ENCODE measurements around the gene HIGD1B. TPM values are rescaled to one million over a fixed set of nuclear protein-coding genes. Genes with fewer than 3 reads are reported as not detected.

The HIGD1B gene
- total and polyA plus RNA-seq, 2 donors (not counting 3 experiments of a cell fraction or from before 2014, with no cell fraction given), result not detected

DNA sequence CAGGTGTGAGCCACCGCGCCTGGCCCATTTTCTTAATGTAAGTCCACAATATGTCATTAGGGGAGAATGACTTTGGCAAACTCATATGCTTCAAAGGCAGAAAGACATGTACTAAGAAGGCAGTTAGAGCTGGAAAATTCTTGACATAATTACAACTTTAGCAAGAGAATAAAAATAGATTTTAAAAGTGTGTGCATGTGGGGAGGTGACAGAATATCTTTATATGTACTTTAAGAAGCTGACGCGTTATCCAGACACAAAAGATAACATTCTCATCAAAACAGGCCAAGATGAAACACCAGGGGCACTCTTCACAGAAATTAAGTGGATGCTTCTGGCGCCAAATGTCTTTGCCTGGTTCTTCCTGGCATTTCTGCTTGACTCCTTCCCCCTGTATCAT lies 45.8 kb upstream of the HIGD1B start:
- peaks cover 13 to 15% of the 10 kb centered on the region in 2 experiments for H3K36me3 ChIP-seq (ENCODE audit: control insufficient read depth in 2 of 2, extremely low read depth in 1 of 2, insufficient read depth in 2 of 2, low read length in 2 of 2)
- peaks cover 2% of the 10 kb centered on the region for H4K20me1 ChIP-seq (replicated peaks; ENCODE audit: control insufficient read depth, extremely low read depth, insufficient read depth, low read length)
- H3K79me2 ChIP-seq (ENCODE audit: control insufficient read depth, insufficient read depth, low read length), result no peaks in the 10 kb centered on the region
- no peak overlapping the region for H2AFZ ChIP-seq (ENCODE audit: low read depth, low read length)
- H3K4me2 ChIP-seq (ENCODE audit: insufficient read depth, low read length), result no peak overlapping the region
- no peak for FAIRE-seq
- no peaks in the 10 kb centered on the region for H3K27me3 ChIP-seq (ENCODE audit: control insufficient read depth in 2 of 2, insufficient read depth in 2 of 2, low read length in 2 of 2)
- no peak for DNase-seq (ENCODE audit: low read depth, low spot score)
- H3K9me1 ChIP-seq (replicated peaks; ENCODE audit: control insufficient read depth, extremely low read depth, insufficient read depth, low read length), result no peaks in the 10 kb centered on the region
- dilution Hi-C loops (cut with MboI; ENCODE audit: extremely low pct_ligation_motif_present, low sequenced_read_pairs), result no loop called here
- H3K4me1 ChIP-seq (ENCODE audit: control insufficient read depth, extremely low read depth, insufficient read depth, low read length), result no peaks in the 10 kb centered on the region
- no peak overlapping the region for H3K9ac ChIP-seq (replicated peaks; ENCODE audit: extremely low read depth, insufficient read depth, low read length)
- ChIA-PET CTCF (interaction anchor here (1.2 to 1.9 kb wide), 3 partner anchors 22 to 42 kb away, joined by 3 to 7 read pairs (median 4); partner anchors contain the start of gene ADAM11), POLR2A (no interaction called here)
- no peaks in the 10 kb centered on the region for H3K9me3 ChIP-seq (replicated peaks; ENCODE audit: control insufficient read depth, insufficient read depth, low read length)
- intact Hi-C loops (cut with micrococcal nuclease), result no loop called here
- no TSS peak for BruUV-seq (replicated peaks)
- H3K27ac ChIP-seq (ENCODE audit: insufficient read depth, low read depth, low read length), result no peak overlapping the region
- TF ChIP-seq, protein P1, sequence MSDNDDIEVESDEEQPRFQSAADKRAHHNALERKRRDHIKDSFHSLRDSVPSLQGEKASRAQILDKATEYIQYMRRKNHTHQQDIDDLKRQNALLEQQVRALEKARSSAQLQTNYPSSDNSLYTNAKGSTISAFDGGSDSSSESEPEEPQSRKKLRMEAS (IDR thresholded peaks at IDR 0.05; ENCODE audit: insufficient read depth, insufficient read length), result no peak
- TF ChIP-seq MYC (IDR thresholded peaks at IDR 0.05; ENCODE audit: low read depth, low read length), result no peak
- TF ChIP-seq JUN (IDR thresholded peaks at IDR 0.05; ENCODE audit: borderline replicate concordance, insufficient read depth, insufficient read length, low read depth), result no peak
- no peak overlapping the region for H3K4me3 ChIP-seq (replicated peaks in 1 of 3; ENCODE audit: insufficient read depth in 1 of 3, low read depth in 1 of 3, low read length in 3 of 3)

DNA sequence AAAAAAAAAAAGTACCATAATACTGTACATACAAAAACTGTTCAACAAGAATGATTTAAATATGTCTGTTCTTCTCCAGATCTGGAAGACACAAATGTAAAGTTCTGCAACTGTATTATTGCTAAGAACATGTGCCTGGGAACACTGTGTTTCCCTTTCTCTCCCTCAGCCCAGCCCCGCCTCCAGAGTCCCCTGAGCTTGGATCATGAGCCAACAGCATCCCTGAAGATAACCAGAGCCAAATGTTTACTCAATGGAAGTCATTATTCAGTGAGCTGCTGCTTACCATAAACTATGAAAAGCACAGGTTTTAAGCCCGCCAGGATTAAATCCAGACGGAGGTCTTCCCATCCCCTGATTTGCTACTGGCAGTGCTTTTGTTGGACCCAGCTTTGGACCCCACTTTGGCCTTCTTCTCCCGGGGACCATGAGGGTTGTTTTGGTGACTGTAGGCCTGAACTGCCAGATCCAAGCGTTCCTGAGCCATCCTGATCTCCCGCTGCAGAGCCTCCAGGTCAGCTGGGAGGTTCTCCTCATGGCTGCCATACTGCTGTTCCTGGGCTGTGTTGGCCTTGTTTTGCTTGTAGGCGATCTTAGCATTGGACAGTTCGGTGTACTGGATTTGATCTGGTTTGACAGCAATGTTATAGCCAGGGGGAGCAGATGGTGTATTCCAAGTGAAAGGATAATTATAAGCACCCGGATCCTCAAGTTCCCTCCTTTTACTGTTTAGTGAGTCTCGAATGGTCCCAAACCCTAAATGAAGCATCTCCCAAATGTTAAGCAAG lies 43.2 kb upstream of the HIGD1B start:
- Histone ChIP-seq H4K20me1 (replicated peaks; ENCODE audit: control insufficient read depth, extremely low read depth, insufficient read depth, low read length) (peaks cover 2% of the 10 kb centered on the region), H3K79me2 (ENCODE audit: control insufficient read depth, insufficient read depth, low read length) (peaks cover 12% of the 10 kb centered on the region), H3K4me1 (ENCODE audit: control insufficient read depth, extremely low read depth, insufficient read depth, low read length) (no peaks in the 10 kb centered on the region), H3K27me3 (ENCODE audit: control insufficient read depth in 2 of 2, insufficient read depth in 2 of 2, low read length in 2 of 2) (no peaks in the 10 kb centered on the region), H2AFZ (ENCODE audit: low read depth, low read length) (no peak overlapping the region), H3K27ac (ENCODE audit: insufficient read depth, low read depth, low read length) (no peak overlapping the region), H3K9me1 (replicated peaks; ENCODE audit: control insufficient read depth, extremely low read depth, insufficient read depth, low read length) (no peaks in the 10 kb centered on the region), H3K9me3 (replicated peaks; ENCODE audit: control insufficient read depth, insufficient read depth, low read length) (no peaks in the 10 kb centered on the region), H3K4me3 (replicated peaks in 1 of 3; ENCODE audit: insufficient read depth in 1 of 3, low read depth in 1 of 3, low read length in 3 of 3) (no peak overlapping the region), H3K9ac (replicated peaks; ENCODE audit: extremely low read depth, insufficient read depth, low read length) (no peak overlapping the region), H3K4me2 (ENCODE audit: insufficient read depth, low read length) (no peak overlapping the region), H3K36me3 (ENCODE audit: control insufficient read depth in 2 of 2, extremely low read depth in 1 of 2, insufficient read depth in 2 of 2, low read length in 2 of 2) (peaks cover 13 to 15% of the 10 kb centered on the region in 2 experiments)
- ChIA-PET CTCF (no interaction called here), POLR2A (no interaction called here)
- FAIRE-seq, result no peak
- TF ChIP-seq EZH2 (IDR thresholded peaks at IDR 0.05; ENCODE audit: borderline replicate concordance, low read depth, low read length, severe bottlenecking) (no peak), JUN (IDR thresholded peaks at IDR 0.05; ENCODE audit: borderline replicate concordance, insufficient read depth, insufficient read length, low read depth) (no peak), FOS (IDR thresholded peaks at IDR 0.05; ENCODE audit: borderline replicate concordance, insufficient read depth, low read length) (no peak), POLR2A (IDR thresholded peaks at IDR 0.05; ENCODE audit: low read depth, low read length) (no peak), GATA2 (IDR thresholded peaks at IDR 0.05; ENCODE audit: insufficient read depth, insufficient read length, low read depth, low read length) (no peak), POLR2AphosphoS5 (IDR thresholded peaks at IDR 0.05; ENCODE audit: insufficient read depth, low read depth, low read length) (no peak), MYC (IDR thresholded peaks at IDR 0.05; ENCODE audit: low read depth, low read length) (no peak)
- TF ChIP-seq, protein P1 (IDR thresholded peaks at IDR 0.05; ENCODE audit: insufficient read depth, insufficient read length), result no peak
- TF ChIP-seq, protein P2, sequence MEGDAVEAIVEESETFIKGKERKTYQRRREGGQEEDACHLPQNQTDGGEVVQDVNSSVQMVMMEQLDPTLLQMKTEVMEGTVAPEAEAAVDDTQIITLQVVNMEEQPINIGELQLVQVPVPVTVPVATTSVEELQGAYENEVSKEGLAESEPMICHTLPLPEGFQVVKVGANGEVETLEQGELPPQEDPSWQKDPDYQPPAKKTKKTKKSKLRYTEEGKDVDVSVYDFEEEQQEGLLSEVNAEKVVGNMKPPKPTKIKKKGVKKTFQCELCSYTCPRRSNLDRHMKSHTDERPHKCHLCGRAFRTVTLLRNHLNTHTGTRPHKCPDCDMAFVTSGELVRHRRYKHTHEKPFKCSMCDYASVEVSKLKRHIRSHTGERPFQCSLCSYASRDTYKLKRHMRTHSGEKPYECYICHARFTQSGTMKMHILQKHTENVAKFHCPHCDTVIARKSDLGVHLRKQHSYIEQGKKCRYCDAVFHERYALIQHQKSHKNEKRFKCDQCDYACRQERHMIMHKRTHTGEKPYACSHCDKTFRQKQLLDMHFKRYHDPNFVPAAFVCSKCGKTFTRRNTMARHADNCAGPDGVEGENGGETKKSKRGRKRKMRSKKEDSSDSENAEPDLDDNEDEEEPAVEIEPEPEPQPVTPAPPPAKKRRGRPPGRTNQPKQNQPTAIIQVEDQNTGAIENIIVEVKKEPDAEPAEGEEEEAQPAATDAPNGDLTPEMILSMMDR (IDR thresholded peaks at IDR 0.05; ENCODE audit: extremely low read depth in 1 of 2, insufficient read depth in 1 of 2, low read depth in 1 of 2, low read length in 2 of 2), result no peak
- no peak for DNase-seq (ENCODE audit: low read depth, low spot score)
- no TSS peak for BruUV-seq (replicated peaks)
- intact Hi-C loops (cut with micrococcal nuclease) (no loop called here), dilution Hi-C loops (cut with MboI; ENCODE audit: extremely low pct_ligation_motif_present, low sequenced_read_pairs) (no loop called here)
